K562 (cell line): ENCODE data around the gene ENG. TPM values are rescaled to one million over a fixed set of nuclear protein-coding genes. Genes with fewer than 3 reads are reported as not detected.

Experiments used
- CCAR2 ChIP-seq: fragments of 200-400 bp; formaldehyde crosslinking; IDR thresholded peaks from 2 replicates; pipeline ENCODE4 v1.6.1; 2017; ENCODE audit warnings: mild to moderate bottlenecking, low read depth, low read length
- CCNT2 ChIP-seq: IDR thresholded peaks from 2 replicates; pipeline ENCODE4 v1.6.1; 2011; ENCODE audit warnings: borderline replicate concordance, low read depth, mild to moderate bottlenecking, moderate library complexity, mixed read lengths, low read length; ENCODE audit not compliant: insufficient read length; ENCODE audit errors: extremely low read depth
- FIP1L1 ChIP-seq: fragments of 200-400 bp; formaldehyde crosslinking; IDR thresholded peaks from 2 replicates; pipeline ENCODE4 v1.6.1; 2018; ENCODE audit warnings: mild to moderate bottlenecking, low read depth, low read length; ENCODE audit not compliant: poor library complexity, severe bottlenecking
- FOXJ3 ChIP-seq: sonication (generic); formaldehyde crosslinking; IDR thresholded peaks from 2 replicates; pipeline ENCODE4 v1.4.0; 2020; ENCODE audit warnings: mild to moderate bottlenecking, missing genetic modification reagents
- HDGF ChIP-seq: fragments of 450-650 bp; IDR thresholded peaks from 2 replicates; pipeline ENCODE4 v1.6.1; 2016
- MAZ ChIP-seq, 2 experiments: fragments of 450-650 bp in 1 of 2; sonication (generic) in 1 of 2; formaldehyde crosslinking; IDR thresholded peaks in 1 of 2; conservative IDR thresholded peaks in 1 of 2; 2 replicates each; pipeline versions ENCODE4 v1.4.0 to v1.5.0; 2020; ENCODE audit warnings: mild to moderate bottlenecking in 1 of 2, missing genetic modification reagents in 1 of 2
- OTX1 ChIP-seq: fragments of 450-650 bp; formaldehyde crosslinking; IDR thresholded peaks from 2 replicates; pipeline ENCODE4 v1.4.0; 2022; ENCODE audit warnings: mild to moderate bottlenecking
- RB1 ChIP-seq: fragments of 450-650 bp; IDR thresholded peaks from 2 replicates; pipeline ENCODE4 v1.6.1; 2017; ENCODE audit warnings: low read depth, mild to moderate bottlenecking
- SIN3B ChIP-seq: fragments of 450-650 bp; IDR thresholded peaks from 2 replicates; pipeline ENCODE4 v1.6.1; 2017; ENCODE audit warnings: low read depth, mild to moderate bottlenecking, moderate library complexity
- SMAD2 ChIP-seq: fragments of 150-350 bp; IDR thresholded peaks from 2 replicates; pipeline ENCODE4 v1.6.1; 2014; ENCODE audit warnings: low read depth, mild to moderate bottlenecking, low read length
- SP1 ChIP-seq: sonication (generic); formaldehyde crosslinking; IDR thresholded peaks from 2 replicates; pipeline ENCODE4 v1.8.1; 2022; ENCODE audit warnings: mild to moderate bottlenecking, missing genetic modification reagents
- ZNF165 ChIP-seq: fragments of 250-450 bp; sonication (Bioruptor Pico); IDR thresholded peaks from 2 replicates; pipeline ENCODE4 v1.4.0; 2020; ENCODE audit warnings: borderline replicate concordance
- ZNF263 ChIP-seq: sonication (generic); formaldehyde crosslinking; IDR thresholded peaks from 2 replicates; pipeline ENCODE4 v1.8.0; 2022; ENCODE audit warnings: mild to moderate bottlenecking, missing genetic modification reagents, borderline replicate concordance
- ZNF41 ChIP-seq: fragments of 250-450 bp; sonication (Bioruptor Pico); conservative IDR thresholded peaks from 2 replicates; pipeline ENCODE4 v1.4.0; 2020; ENCODE audit warnings: mild to moderate bottlenecking
- ZNF431 ChIP-seq: sonication (generic); formaldehyde crosslinking; IDR thresholded peaks from 2 replicates; pipeline ENCODE4 v1.8.0; 2022; ENCODE audit warnings: mild to moderate bottlenecking, missing genetic modification reagents
- ZZZ3 ChIP-seq: fragments of 450-650 bp; IDR thresholded peaks from 2 replicates; pipeline ENCODE4 v1.6.1; 2016; ENCODE audit warnings: antibody characterized with exemption, mild to moderate bottlenecking, moderate library complexity
- polyA plus RNA-seq, 8 experiments: library from polyadenylated mRNA; depleted of rRNA in 4 of 8; stranded (reverse) in 5 of 8; unstranded in 3 of 8; fragments of >200 nt; fragmentation: Nextera tagmentation in 2 of 8; fragmentation: Illumina TruSeq in 1 of 8; extraction: Ambion mirVana in 2 of 8; extraction: Trizol in 1 of 8; gene quantifications; 2 replicates each; pipeline versions ENCODE4 v1.2.1 to v1.2.3, GENCODE V29; 2011 to 2014; ENCODE audit warnings: inconsistent platforms in 1 of 8, missing spikeins in 1 of 8
- total RNA-seq, 7 experiments: library from RNA; depleted of rRNA in 6 of 7; stranded (reverse); fragments of >200 nt in 6 of 7; fragmentation: Illumina TruSeq in 2 of 7; extraction: Trizol in 2 of 7; gene quantifications; 2 replicates each; pipeline versions ENCODE4 v1.2.1 to v1.2.3, GENCODE V29; 2011 to 2021; ENCODE audit warnings: low replicate concordance in 1 of 7
- TF ChIP-seq, protein P1 (sequence below): fragments of 450-650 bp; IDR thresholded peaks from 2 replicates; pipeline ENCODE4 v1.6.1; 2016; ENCODE audit warnings: mild to moderate bottlenecking
- TF ChIP-seq, protein P2 (sequence below): fragments of 450-650 bp; formaldehyde crosslinking; IDR thresholded peaks from 2 replicates; pipeline ENCODE4 v1.4.0; 2022; ENCODE audit warnings: missing genetic modification characterization
- TF ChIP-seq, protein P3 (sequence below), 2 experiments: fragments of 200-800 bp in 1 of 2; sonication (Bioruptor generic) in 1 of 2; sonication (generic) in 1 of 2; formaldehyde crosslinking in 1 of 2; IDR thresholded peaks in 1 of 2; conservative IDR thresholded peaks in 1 of 2; 2 replicates each; pipeline versions ENCODE4 v1.5.0 to v1.6.1; 2016 to 2020; ENCODE audit warnings: missing compliant biosample characterization in 1 of 2, missing genetic modification characterization in 1 of 2, missing genetic modification reagents in 1 of 2
- TF ChIP-seq, protein P4 (sequence below), 3 experiments: IDR thresholded peaks in 2 of 3; conservative IDR thresholded peaks in 1 of 3; 2 replicates each; pipeline ENCODE4 v1.5.1; 2011 to 2012; ENCODE audit warnings: low read length in 3 of 3, mild to moderate bottlenecking in 3 of 3, control low read depth in 2 of 3, improper control_type of control experiment in 1 of 3, inconsistent platforms in 1 of 3, low read depth in 1 of 3, mixed read lengths in 1 of 3, moderate library complexity in 1 of 3; ENCODE audit not compliant: insufficient read depth in 2 of 3

Gene ENG
- total and polyA plus RNA-seq, 9 of the 15 experiments (the other 6 are each of a cell fraction or from before 2014, with no cell fraction given): 0.04 to 0.40 (median 0.14) TPM; not detected in 1

DNA sequence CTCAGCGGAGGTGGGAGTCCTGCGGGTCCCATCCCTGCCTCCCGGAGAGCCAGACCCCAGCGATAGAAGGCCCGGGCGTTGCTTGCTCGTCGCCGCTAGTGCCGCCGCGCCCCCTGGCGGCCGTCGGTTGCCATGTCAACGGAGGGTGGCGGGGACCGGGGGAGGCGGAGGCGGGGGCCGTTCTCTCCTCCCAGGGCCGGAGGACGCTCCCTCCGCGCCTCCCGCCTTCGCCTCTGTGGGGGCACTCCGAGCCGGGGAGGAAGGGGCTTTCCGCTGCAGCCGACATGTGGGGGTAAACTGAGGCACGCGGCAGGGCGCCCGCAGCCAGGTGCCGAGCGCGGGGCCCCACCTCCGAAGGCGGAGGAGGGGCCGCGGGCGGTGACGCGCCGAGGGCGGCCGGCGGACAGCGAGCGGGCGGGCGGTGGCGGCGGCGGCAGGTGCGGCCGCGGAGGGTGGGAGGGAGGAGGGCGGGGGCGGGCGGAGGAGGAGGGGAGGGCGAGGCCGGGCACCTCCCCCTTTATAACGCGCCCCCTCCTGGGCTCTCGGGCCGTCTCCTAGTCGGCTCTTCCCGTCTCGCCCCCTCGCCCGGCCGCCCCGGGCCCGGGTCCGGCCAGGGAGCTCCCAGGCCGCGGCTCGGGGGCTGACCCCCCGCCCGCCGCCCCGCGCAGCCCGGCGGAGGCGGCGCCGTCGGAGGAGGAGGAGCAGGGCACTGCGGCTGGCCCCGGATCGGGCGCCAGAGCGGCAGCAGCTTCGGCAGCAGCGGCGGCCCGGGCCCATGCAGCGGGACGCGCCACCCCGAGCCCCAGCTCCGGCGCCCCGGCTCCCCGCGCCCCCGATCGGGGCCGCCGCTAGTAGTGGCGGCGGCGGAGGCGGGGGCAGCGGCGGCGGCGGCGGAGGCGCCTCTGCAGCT is 69.2 kb downstream of the ENG start (continued):
- TF ChIP-seq, protein P1, sequence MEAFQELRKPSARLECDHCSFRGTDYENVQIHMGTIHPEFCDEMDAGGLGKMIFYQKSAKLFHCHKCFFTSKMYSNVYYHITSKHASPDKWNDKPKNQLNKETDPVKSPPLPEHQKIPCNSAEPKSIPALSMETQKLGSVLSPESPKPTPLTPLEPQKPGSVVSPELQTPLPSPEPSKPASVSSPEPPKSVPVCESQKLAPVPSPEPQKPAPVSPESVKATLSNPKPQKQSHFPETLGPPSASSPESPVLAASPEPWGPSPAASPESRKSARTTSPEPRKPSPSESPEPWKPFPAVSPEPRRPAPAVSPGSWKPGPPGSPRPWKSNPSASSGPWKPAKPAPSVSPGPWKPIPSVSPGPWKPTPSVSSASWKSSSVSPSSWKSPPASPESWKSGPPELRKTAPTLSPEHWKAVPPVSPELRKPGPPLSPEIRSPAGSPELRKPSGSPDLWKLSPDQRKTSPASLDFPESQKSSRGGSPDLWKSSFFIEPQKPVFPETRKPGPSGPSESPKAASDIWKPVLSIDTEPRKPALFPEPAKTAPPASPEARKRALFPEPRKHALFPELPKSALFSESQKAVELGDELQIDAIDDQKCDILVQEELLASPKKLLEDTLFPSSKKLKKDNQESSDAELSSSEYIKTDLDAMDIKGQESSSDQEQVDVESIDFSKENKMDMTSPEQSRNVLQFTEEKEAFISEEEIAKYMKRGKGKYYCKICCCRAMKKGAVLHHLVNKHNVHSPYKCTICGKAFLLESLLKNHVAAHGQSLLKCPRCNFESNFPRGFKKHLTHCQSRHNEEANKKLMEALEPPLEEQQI: no peak
- TF ChIP-seq ZZZ3: no peak
- no peak for TF ChIP-seq OTX1 (CRISPR knock-in tag)
- no peak for TF ChIP-seq ZNF41
- TF ChIP-seq MAZ (CRISPR knock-in tag; conservative IDR thresholded peaks at IDR 0.05 in 1 of 2, IDR thresholded peaks at IDR 0.05 in 1 of 2): peak; percentile 95 to 97
- TF ChIP-seq HDGF: no peak
- peak; percentile 69; the same call in 1 of the 2 replicates for TF ChIP-seq RB1
- TF ChIP-seq FIP1L1: peak; percentile 25
- peak; percentile 38; the same call in 1 of the 2 replicates for TF ChIP-seq SIN3B
- peak; percentile 68; the same call in 1 of the 2 replicates for TF ChIP-seq ZNF263 (CRISPR knock-in tag)
- TF ChIP-seq ZNF165 (CRISPR knock-in tag): no peak
- TF ChIP-seq SMAD2: no peak
- TF ChIP-seq FOXJ3 (CRISPR knock-in tag): no peak
- TF ChIP-seq CCNT2: peak; percentile 72
- TF ChIP-seq ZNF431: no peak
- no peak for TF ChIP-seq CCAR2
- TF ChIP-seq, protein P2, sequence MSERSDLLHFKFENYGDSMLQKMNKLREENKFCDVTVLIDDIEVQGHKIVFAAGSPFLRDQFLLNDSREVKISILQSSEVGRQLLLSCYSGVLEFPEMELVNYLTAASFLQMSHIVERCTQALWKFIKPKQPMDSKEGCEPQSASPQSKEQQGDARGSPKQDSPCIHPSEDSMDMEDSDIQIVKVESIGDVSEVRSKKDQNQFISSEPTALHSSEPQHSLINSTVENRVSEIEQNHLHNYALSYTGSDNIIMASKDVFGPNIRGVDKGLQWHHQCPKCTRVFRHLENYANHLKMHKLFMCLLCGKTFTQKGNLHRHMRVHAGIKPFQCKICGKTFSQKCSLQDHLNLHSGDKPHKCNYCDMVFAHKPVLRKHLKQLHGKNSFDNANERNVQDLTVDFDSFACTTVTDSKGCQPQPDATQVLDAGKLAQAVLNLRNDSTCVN (CRISPR knock-in tag): no peak
- TF ChIP-seq, protein P3, sequence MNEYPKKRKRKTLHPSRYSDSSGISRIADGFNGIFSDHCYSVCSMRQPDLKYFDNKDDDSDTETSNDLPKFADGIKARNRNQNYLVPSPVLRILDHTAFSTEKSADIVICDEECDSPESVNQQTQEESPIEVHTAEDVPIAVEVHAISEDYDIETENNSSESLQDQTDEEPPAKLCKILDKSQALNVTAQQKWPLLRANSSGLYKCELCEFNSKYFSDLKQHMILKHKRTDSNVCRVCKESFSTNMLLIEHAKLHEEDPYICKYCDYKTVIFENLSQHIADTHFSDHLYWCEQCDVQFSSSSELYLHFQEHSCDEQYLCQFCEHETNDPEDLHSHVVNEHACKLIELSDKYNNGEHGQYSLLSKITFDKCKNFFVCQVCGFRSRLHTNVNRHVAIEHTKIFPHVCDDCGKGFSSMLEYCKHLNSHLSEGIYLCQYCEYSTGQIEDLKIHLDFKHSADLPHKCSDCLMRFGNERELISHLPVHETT (CRISPR knock-in tag; conservative IDR thresholded peaks at IDR 0.05 in 1 of 2, IDR thresholded peaks at IDR 0.05 in 1 of 2): peak in 1 of 2 experiments; percentile 94; a peak in 2 of 4 replicates
- peak; percentile 62; the same call in 1 of the 2 replicates for TF ChIP-seq SP1 (CRISPR knock-in tag)
- TF ChIP-seq, protein P4, sequence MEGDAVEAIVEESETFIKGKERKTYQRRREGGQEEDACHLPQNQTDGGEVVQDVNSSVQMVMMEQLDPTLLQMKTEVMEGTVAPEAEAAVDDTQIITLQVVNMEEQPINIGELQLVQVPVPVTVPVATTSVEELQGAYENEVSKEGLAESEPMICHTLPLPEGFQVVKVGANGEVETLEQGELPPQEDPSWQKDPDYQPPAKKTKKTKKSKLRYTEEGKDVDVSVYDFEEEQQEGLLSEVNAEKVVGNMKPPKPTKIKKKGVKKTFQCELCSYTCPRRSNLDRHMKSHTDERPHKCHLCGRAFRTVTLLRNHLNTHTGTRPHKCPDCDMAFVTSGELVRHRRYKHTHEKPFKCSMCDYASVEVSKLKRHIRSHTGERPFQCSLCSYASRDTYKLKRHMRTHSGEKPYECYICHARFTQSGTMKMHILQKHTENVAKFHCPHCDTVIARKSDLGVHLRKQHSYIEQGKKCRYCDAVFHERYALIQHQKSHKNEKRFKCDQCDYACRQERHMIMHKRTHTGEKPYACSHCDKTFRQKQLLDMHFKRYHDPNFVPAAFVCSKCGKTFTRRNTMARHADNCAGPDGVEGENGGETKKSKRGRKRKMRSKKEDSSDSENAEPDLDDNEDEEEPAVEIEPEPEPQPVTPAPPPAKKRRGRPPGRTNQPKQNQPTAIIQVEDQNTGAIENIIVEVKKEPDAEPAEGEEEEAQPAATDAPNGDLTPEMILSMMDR (IDR thresholded peaks at IDR 0.05 in 2 of 3, conservative IDR thresholded peaks at IDR 0.05 in 1 of 3; ENCODE audit: insufficient read depth in 2 of 3, low read depth in 1 of 3, low read length in 3 of 3): peak; percentile 76 to 94 (median 86)
